EH (cell line): ENCODE measurements around the gene TTC28.
"Not testable (repeated sequence)": the region's sequence is repeated elsewhere in the genome, so short reads cannot be mapped to it uniquely, and the experiment has no call there.

ENCODE experiments used
- DNase-seq: peaks from one replicate; pipeline ENCODE4 v3.0.0-alpha.2; 2015; ENCODE audit warnings: low read depth

The TTC28 gene

DNA sequence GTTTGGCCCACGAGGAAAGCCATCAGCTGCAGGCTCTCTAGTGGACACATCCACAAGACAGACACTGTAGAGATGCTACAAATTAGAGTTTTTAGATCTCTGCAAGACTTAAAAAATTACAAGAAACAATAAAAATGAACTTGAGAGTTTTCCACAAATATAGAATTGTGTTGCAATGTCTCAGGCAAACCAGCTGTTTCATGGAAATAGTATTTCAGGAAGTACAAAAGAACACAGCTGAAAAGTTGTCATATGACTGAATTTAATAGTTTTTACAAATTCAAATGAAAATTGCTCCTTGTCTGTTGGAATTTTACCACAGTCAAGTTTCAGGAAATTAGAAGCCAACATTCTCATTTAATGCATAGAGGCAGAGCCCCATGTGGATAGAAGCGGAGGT lies 576.0 kb downstream of the TTC28 start:
- DNase-seq = no peak

DNA sequence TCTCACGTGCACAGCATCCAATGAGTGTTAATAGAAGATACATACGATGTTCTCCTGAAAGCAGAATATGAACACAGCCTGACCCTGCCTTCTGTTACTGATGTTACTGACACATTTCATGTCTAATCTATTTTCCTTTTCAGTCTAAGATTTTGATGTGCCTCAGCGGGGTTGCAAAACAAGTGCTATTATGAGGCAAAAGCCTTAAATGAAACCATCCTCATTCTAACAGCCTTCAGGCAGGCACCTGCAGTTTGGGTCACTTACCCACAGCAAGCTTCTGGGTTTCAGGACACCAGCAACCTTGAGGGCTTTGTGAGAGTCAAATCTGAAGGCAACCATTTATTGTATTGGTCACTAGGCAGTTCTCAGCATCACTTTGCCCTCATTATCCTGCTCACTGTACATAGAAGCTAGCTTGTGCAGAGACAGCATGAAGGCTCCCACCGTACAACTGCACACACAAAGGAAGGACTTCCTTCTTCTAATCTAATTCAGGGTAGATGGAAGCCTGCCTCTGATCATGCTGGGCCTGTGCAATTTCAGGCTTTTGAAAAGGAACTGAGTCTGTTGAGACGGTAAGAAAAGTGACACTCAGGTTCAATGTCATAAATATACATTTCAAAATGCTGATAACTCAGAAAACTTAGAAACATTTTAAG lies 577.4 kb downstream of the TTC28 start:
- no peak for DNase-seq

DNA sequence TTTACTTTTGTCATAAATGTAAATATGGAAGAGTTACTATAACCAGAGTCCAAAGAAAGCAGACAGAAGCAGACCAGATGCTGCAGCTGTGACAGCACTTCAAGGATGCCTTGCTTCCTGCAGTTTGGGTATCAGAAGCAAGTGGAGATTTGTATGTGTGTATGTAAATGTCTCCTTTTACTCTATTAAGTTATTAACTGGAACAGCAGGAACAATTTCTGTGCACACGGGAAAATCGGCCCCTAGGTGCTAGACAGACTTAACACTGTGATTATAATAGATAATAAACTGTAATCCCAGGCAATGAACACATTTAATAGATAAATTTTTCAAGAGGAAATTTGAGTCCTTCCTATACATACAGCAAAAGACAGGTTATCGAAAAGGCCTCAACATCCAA lies 582.0 kb downstream of the TTC28 start:
- no peak for DNase-seq

DNA sequence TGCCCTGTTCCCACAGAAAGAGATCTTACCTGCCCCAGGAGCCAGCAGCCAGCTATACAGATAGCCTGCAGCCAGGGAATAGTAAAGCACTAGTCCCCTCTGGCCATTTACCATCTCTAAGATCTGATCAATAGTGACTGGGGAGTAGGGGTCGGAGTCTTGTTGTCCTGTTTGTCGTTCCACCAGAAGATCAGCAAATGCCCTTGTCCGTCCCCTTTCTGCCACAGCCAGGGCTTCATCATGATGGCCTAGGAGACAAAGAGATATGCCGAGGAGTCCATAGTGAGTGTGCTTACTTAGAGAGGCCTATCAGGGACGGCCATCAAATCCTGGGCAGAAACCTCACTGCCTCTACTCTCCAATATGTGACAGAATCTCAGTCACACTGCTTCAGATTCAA lies 583.5 kb downstream of the TTC28 start:
- DNase-seq = no peak

DNA sequence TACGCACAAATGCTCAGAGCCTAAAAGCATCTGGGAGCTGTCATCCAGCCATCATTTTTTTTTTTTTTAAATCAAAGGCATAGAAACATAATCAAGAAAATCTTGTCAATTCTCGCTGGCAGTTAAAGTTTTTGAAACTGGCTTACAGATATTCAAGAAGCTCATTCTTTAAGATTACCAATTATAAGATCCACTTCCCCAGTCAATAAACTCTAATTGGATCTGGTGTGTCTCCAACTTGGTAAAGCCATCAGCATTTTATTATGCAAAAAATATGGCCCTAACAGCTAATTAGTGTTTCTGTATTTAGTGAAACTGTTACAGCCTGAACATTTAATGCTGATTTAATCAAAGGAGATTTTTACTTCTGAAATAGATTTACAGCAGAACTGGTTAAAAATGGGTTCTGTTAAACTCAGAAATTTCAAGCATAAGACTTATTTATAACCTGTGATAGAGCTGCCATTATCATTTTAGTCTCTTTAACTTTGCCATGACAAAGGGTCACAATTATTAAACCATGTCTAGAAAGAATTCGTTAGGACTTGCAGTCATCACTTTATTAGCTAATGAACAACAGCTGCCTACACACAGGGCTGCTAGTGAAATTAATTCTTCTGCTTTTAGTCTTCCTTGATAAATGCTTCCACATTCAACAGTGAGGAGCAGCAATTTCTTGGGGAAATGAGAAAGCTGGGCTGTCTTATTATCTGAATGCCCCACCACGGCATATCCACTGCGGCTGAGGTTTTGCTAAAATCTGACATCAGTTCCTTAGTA lies 584.1 kb downstream of the TTC28 start:
- DNase-seq = no peak

DNA sequence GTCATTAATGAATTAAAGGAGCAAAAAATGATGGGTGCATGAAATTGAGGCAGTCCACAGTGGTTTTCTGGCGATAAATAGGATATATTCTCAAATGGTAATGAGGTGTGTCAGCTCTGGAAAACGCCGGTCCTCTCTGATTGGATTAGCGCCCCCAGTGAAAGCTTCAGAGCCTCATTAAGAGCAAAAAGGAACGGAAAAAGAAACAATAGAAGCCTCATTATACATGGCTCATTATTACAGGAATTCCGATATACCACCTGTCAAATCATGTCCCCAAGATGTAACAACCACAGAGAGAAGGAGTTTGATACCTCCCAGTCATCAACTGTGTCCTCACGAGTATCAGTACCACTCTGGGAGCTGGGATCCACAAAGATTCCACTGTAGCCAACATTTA lies 584.9 kb downstream of the TTC28 start:
- no peak for DNase-seq

DNA sequence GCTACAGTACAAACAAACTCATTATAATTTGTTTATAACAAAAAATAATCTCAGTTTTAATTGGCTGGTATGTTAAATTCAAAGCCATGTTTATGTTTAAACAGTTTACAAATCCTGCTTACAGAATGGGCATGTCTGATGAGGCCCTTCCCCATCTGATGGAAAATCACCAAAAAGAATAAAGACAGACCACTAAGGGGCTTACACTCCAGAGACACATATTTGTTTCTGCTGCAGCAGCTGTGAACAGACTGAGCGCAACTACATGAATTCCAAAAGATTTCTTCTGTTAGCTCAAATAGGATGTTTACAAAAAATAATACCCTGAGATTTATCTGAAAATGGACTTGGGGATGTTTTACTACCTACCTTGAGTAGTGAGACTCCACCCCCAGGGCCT lies 585.9 kb downstream of the TTC28 start:
- no peak for DNase-seq

DNA sequence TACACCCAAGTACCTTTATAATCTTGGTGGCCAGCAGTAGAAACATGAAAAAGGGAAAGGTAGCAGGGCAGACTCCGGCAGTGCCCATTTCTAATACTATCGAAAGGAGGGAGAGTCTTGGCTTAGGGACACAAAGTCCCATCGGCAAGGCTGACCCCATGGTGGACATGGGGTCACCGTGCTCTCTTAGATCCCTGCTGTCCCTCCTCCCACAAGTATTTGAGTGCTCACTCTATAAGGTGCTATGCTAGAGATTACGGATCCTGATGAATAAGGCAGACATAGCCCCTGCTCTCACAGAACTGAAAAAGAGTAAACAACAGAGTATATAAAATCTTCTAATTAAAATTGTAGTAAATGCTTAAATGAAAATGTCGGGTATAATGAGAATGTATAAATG lies 588.2 kb downstream of the TTC28 start:
- DNase-seq = no peak

DNA sequence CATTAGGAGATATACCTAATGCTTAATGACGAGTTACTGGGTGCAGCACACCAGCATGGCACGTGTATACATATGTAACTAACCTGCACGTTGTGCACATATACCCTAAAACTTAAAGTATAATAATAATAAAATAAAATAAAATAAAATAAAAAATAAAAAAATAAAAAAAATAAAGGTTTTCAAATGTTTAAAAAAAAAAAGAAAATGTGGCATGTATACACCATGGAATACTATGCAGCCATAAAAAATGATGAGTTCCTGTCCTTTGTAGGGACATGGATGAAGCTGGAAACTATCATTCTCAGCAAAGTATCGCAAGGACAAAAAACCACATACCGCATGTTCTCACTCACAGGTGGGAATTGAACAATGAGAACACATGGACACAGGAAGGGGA lies 590.1 kb downstream of the TTC28 start:
- not testable (repeated sequence) for DNase-seq

DNA sequence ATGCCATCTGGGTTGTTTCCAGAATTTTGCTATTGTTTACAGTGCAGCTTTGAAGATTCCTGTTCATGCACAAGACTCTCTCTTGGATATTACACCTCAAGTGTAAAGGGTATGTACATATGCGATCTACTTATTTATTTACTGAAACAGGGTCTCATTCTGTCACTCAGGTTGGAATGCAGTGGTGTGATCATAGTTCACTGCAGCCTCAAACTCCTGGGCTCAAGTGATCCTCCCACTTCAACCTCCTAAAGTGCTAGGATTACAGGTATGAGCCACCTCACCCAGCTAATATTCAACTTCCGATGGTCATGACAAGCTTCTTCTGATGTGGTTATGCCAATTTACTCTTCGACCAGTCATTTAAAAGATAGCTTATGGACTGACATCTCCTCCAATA lies 602.5 kb downstream of the TTC28 start:
- DNase-seq = no peak

DNA sequence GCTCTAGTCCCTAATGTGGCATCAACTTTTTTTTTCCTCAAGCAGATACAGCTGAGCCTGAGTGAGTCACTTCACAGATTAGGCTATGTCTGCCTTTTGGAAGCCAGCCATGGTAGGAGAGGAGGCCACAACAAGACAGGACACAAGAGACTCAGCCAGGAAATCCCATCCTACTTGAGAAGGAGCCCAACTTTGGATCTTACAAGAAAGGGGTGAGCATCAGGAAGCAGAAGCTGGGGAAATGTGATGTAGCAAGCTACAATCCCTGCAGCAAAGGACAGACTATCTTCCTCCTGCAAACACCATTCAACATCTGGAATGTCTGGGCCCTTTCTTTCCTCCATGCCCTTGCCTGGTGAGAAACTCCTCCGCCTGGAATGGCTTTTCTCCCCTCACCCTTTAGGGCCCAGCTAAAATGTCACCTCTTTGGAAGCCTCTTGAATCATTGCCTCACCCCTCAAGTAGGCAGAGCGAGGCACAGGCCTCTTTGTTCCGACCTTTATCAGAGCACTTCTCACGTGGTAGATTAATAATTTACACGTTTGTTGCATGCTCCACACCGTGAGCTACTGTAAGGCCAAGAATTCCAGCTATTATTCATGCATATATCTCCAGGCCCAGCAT lies 604.2 kb downstream of the TTC28 start:
- DNase-seq = peak; percentile 95

DNA sequence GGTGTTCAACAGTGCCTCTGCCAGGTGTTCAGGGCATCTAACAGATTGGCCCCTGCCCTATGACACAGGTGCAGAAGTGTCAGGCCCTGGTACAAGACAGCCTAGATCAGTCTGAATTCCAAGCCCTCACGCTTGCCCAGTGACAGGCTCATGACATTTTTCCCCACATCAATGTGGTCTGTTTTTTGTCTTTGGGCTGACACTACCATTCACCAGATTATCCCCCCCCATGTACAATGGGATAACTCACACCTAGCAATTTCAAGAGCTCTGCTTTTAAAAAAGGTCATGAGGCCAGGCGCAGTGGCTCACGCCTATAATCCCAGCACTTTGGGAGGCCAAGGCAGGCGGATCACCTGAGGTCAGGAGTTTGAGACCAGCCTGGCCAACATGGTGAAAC lies 605.1 kb downstream of the TTC28 start:
- no peak for DNase-seq

DNA sequence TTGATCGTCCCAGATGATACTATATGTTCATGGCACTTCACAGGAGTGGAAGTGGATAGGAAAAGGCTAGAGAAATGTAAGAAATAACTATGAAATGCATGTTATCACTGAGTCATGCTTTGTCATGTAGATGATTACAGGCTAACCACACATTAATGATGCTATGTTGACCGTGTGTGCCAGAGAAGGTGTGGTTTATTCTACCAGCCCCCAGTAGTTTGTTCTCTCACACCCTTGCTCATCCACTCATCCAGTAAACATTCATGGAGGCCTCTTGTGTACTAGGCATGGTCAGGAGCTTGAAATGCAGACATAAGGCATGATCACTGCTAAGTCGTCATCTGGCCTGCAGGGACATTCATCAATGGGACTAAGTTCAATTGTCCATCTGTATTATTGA lies 607.6 kb downstream of the TTC28 start:
- DNase-seq = peak; percentile 23

DNA sequence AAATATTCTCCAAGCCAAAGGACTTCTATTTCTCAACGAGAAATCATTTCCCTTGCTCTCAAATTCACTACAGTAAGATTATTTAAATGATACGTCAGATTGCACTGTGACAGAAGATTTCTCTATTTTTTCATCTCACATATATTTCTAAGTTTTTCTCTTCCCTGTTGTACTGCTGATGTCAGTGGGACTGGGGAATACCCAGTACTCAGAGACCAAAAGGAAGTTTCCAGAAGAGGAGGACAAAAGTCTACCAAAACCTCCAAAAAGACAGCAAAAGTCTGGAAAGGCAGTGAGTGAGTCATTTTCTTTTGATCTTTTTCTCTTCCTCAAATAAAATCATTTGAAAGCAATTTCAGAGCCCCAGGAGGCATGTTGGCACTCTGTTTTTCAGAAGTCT lies 610.8 kb downstream of the TTC28 start:
- DNase-seq = no peak

DNA sequence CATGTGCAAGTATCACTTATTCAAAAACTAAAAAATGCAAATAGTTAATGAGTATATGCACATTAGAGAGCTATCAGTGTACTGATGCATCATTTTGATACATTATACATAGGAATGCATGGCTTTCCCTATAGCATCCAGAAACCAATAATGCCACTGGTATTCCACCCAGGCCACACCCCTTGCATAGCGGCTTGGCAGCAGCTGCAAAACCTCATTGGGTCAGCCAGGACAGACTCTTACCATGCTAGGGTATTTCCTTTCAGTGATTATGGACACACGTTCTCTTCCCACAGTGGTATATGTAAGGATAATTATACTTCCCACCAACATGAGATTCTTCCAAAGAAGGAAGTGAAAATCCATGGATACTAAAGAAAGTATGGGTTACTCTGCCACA lies 614.7 kb downstream of the TTC28 start:
- no peak for DNase-seq

DNA sequence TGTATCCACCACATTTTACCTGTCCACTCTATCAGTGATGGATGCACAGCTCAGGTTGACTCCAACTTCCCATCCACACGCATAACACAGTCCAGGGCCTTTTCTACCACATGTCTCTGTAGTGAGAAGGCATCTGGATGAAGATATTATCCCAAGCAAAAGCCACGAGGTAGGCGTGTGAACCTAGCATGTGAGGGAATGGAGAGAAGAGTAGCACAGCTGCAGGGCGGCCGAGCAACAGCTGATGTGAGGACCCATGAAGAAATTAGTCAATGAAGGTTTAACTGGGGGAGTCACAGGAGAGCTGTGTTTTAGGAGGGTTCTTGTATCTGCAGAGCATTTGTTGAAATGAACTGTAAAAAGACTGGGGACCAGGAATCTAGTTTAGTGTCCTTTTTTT lies 616.0 kb downstream of the TTC28 start:
- DNase-seq = no peak

DNA sequence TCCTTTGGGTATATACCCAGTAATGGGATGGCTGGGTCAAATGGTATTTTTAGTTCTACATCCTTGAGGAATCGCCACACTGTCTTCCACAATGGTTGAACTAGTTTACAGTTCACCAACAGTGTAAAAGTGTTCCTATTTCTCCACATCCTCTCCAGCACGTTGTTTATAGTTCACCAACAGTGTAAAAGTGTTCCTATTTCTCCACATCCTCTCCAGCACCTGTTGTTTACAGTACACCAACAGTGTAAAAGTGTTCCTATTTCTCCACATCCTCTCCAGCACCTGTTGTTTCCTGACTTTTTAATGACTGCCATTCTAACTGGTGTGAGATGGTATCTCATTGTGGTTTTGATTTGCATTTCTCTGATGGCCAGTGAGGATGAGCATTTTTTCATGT lies 619.0 kb downstream of the TTC28 start:
- DNase-seq = not testable (repeated sequence)

DNA sequence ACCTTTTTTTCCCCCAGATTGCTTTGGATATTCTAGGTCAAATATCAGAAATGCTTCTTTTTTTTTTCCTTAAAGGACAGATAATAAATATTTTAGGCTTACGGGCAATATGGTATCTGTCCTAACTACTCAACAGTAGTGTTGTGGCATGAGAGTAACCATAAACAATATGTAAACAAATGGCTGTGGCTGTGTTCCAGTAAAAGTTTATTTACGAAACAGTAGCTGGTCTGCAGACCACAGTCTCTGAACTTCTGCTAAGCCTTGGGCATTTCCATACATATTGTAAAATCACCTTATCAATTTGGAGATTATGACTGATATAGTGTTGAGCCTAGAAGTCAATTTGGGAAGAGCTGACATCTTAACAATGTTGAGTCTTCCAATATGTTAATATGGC lies 621.6 kb downstream of the TTC28 start:
- no peak for DNase-seq

DNA sequence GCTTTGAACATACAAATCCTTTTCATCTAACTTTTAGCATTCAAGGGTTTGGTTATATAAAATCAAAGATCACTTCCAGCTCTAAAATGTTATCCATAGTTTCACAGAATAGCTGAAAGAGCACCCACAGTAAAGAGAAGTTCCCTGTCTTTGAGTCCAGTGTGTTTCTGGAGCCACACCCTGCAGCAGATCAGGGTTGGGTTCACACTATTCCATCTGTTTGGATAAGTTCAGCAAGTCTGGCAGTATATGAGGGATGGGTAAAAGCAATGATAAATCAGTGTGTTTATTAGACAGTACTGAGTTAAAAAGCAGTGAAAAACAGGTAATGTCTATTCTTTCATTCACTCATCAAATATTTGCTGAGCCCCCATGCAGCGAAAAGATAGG lies 624.8 kb downstream of the TTC28 start:
- no peak for DNase-seq

DNA sequence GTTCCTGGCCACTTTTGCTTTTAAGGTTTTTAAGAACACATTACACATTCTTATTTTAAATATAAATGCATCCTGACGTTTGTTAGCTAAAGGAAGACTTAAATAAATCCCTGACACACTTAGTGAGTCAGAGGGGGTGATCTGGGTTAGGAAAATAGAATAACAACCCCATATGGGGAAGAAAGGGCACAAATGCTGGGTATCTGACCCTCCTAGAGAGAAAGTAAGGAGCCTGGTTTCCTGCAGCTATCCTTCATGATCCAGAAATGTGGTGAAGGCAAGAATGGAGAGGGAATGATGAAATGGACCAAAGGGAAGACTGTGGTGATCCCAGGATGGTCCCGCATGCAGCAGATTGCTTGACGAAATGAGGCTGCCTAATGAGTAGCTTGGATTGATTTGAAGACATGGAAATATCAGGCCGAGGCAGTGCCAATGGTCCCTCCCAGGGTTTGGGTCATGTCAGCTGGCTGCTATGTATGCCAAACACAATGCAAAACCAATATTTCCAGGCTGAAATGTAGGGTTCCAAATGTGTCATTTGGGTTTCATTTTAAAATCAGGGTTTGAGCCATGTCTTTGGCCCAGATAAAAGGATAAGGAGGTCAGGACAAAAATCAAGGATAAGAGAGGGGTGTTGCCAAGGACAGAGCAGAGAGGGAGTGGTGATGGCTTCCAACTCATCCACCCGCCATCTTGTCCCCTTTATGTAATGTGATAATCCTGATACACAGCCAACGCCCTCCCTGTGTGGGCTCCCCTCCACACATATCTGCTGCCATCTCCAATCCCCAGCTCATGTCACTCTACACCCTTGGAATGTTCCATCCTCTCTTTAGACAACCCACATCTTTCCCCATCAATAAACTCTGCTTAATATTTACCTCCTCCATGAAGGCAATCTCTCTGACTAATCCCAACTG lies 625.5 kb downstream of the TTC28 start:
- DNase-seq = peak; percentile 58

DNA sequence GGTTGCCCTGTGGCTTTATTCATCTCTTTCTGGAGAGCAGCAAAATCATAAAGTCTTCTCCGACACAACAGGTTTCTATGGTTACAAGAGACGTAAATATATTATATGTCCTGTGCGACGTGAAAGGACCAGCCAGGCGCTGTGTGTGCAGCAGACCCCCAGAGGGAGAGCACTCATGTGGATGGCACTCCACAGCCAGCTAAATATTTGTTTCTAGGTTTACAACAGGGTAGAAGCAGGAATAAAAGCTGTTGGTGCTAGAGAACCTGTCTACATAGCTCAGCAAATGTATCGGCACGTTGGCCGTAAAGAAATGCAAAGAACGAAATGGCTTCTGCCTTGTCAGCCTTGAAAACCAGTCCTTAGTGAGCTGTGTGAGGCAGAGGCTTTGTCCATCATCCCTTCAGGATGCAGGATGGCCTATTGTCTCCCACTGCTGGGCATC lies 626.8 kb downstream of the TTC28 start:
- no peak for DNase-seq

DNA sequence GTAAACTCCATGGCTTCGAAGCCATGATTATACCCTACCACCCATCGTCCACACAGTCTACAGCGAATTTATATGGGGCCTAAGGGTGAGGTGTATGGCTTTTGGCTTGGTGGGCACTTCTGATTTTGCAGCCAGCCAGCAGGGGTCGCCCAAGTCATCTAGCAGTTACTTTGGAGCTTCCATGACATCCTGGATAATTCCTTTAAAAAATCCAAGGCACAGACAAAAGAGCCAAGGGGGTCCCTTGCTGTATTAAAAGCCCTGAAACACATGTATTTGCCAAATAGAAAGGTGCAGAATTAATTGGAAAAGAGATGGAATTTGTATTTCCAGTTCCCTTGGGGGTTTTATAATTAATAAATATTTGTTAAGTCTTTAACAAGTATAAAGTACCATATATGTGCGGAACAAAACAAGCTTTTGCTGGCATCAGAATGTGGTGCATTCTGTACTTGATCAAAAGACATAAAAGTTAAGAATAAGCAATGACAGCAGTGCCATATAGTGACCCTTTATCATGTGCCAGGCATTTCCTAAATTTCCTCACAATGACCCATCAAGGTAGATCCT lies 627.8 kb downstream of the TTC28 start:
- peak; percentile 73 for DNase-seq
